GM23248 (cell line): ENCODE measurements around the gene CHST11.

Experiments used
- EZH2 ChIP-seq: fragments of 200-600 bp; sonication (generic); IDR thresholded peaks from 2 replicates; pipeline ENCODE4 v1.6.1; 2018; ENCODE audit warnings: antibody characterized with exemption, mild to moderate bottlenecking; ENCODE audit not compliant: insufficient read depth, poor library complexity, severe bottlenecking
- EZH2phosphoT487 ChIP-seq: fragments of 200-600 bp; sonication (generic); IDR thresholded peaks from 2 replicates; pipeline ENCODE4 v1.6.1; 2018; ENCODE audit warnings: antibody characterized with exemption, moderate library complexity, mild to moderate bottlenecking, low read depth; ENCODE audit not compliant: insufficient read depth

DNA sequence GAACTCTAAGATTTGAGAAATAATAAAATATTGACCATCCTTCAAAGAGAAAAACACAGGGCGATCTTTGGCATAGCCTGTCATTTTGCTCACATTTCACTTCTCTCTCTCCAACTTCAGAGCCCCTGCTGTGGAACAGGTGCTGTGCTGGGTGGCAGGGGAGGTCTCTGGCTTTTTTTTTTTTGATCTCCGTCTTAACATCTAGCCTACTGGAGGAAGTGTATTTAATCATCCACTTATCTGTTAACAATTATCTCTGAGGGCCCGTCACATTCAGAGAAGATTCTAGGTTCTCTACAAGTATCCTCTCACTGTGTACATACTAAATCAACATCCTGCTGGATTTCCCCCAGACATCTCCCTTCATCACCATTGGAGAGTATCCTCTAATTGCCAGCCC lies 34.1 kb downstream of the CHST11 start:
- TF ChIP-seq EZH2 (no peak), EZH2phosphoT487 (no peak)
